ENCODE results near the gene SMAD7. TPM values are rescaled to one million over a fixed set of nuclear protein-coding genes. Genes with fewer than 3 reads are reported as not detected.
A peak's percentile ranks its signal among the peaks of the same experiment; 100 is the strongest.

SMAD7 gene
- total RNA-seq, result 100 to 1,000 TPM in 1 of 5 donors, 10 to 100 TPM in 4; 28.5 to 138 (median 57.7) TPM
- total RNA-seq (2013), result 21.3 TPM
- total RNA-seq, result 11.0 to 348 (median 95.2) reads per million in 29 experiments

- Mint-ChIP-seq H3K4me3 (peak within 1 kb of the TSS; percentile 85 to 99 (median 97)), H3K27me3 (no peaks in the 10 kb centered on the region), H3K36me3 (peaks cover 24% of the 10 kb centered on the region), H3K4me1 (peaks cover 44 to 57% (median 50%) of the 10 kb centered on the region in 3 donors), H3K9me3 (no peaks in the 10 kb centered on the region), H3K27ac (peak within 1 kb of the TSS; percentile 94 to 95)
- DNase-seq, result no peak
- Histone ChIP-seq H3K27me3 (replicated peaks in 1 of 2; ENCODE audit: control insufficient read depth in 2 of 2, extremely low read depth in 1 of 2, insufficient read depth in 2 of 2, low read length in 1 of 2) (peaks cover 0 to 7% of the 10 kb centered on the region in 2 experiments), H3K27ac (ENCODE audit: low read length) (peak within 1 kb of the TSS; percentile 52), H3K9me3 (no peaks in the 10 kb centered on the region), H3K36me3 (ENCODE audit: control insufficient read depth in 2 of 2, extremely low read depth in 1 of 2, insufficient read depth in 1 of 2, low read length in 1 of 2) (peaks cover 0 to 12% of the 10 kb centered on the region in 2 donors), H3K4me1 (ENCODE audit: control insufficient read depth in 1 of 2, extremely low read depth in 1 of 2, insufficient read depth in 2 of 2, low read length in 2 of 2) (peaks cover 18 to 57% of the 10 kb centered on the region in 2 experiments), H3K4me3 (ENCODE audit: control insufficient read depth in 1 of 2, extremely low read depth in 1 of 2, low read length in 1 of 2) (peak within 1 kb of the TSS; percentile 84 to 93)
- ChIA-PET CTCF (interaction anchor here in 1 of 2 donors (2.8 kb wide), 1 partner anchor 10 kb away, joined by 9 read pairs; no protein-coding TSS in a partner anchor), POLR2A (interaction anchor here (0.6 to 3.1 kb wide), 10 partner anchors 10 to 166 kb away, joined by 3 to 22 read pairs (median 5); no protein-coding TSS in a partner anchor)
- ATAC-seq (replicated peaks in 1 of 4), result no peak
- WGBS (ENCODE audit: insufficient coverage), result under 1% methylated on average over 51 of the region's 71 CpGs
Measured at GRCh38 chr18:48950536-48951447, at the start of gene SMAD7. Gene SMAD7 (minus strand): TSS chr18:48950965. CDS start chr18:48950424, 541 bp downstream.

- 78% methylated on average over 5 of the region's 11 CpGs for WGBS (ENCODE audit: insufficient coverage)
- POLR2A ChIA-PET, result interaction anchor here in 1 of 2 donors (0.6 kb wide), 1 partner anchor 29 kb away, joined by 3 read pairs; no protein-coding TSS in a partner anchor
- ATAC-seq (replicated peaks in 1 of 4) (no peak), DNase-seq (no peak)
- no peaks in the 10 kb centered on the region for H3K9me3 Mint-ChIP-seq
- no peak overlapping the region for H3K4me3 Mint-ChIP-seq
- H3K36me3 Mint-ChIP-seq, result no peaks in the 10 kb centered on the region
- no peak overlapping the region for H3K27ac Mint-ChIP-seq
- peaks cover 0 to 13% of the 10 kb centered on the region in 2 experiments for H3K27me3 ChIP-seq (replicated peaks in 1 of 2; ENCODE audit: control insufficient read depth in 2 of 2, extremely low read depth in 1 of 2, insufficient read depth in 2 of 2, low read length in 1 of 2)
- H3K36me3 ChIP-seq (ENCODE audit: control insufficient read depth in 2 of 2, extremely low read depth in 1 of 2, insufficient read depth in 1 of 2, low read length in 1 of 2), result no peaks in the 10 kb centered on the region
- CTCF ChIA-PET, result no interaction called here
- peaks cover 11 to 27% of the 10 kb centered on the region in 2 experiments for H3K4me1 ChIP-seq (ENCODE audit: control insufficient read depth in 1 of 2, extremely low read depth in 1 of 2, insufficient read depth in 2 of 2, low read length in 2 of 2)
- peaks cover 2 to 5% of the 10 kb centered on the region in 2 donors for H3K27me3 Mint-ChIP-seq
- H3K4me1 Mint-ChIP-seq, result peaks cover 20 to 23% (median 21%) of the 10 kb centered on the region in 3 donors
- H3K9me3 ChIP-seq, result no peaks in the 10 kb centered on the region
- no peak overlapping the region for H3K27ac ChIP-seq (ENCODE audit: low read length)
- no peak overlapping the region for H3K4me3 ChIP-seq (ENCODE audit: control insufficient read depth in 1 of 2, extremely low read depth in 1 of 2, low read length in 1 of 2)
Measured at GRCh38 chr18:48999569-48999968, 48.8 kb upstream of the SMAD7 start.

- peaks cover 0 to 2% of the 10 kb centered on the region in 2 donors for H3K27me3 Mint-ChIP-seq
- no peak overlapping the region for H3K4me3 ChIP-seq (ENCODE audit: control insufficient read depth in 1 of 2, extremely low read depth in 1 of 2, low read length in 1 of 2)
- H3K36me3 ChIP-seq (ENCODE audit: control insufficient read depth in 2 of 2, extremely low read depth in 1 of 2, insufficient read depth in 1 of 2, low read length in 1 of 2), result no peaks in the 10 kb centered on the region
- peaks cover 11 to 27% of the 10 kb centered on the region in 2 experiments for H3K4me1 ChIP-seq (ENCODE audit: control insufficient read depth in 1 of 2, extremely low read depth in 1 of 2, insufficient read depth in 2 of 2, low read length in 2 of 2)
- H3K9me3 ChIP-seq, result no peaks in the 10 kb centered on the region
- peaks cover 20 to 26% (median 23%) of the 10 kb centered on the region in 3 donors for H3K4me1 Mint-ChIP-seq
- H3K4me3 Mint-ChIP-seq, result no peak overlapping the region
- H3K27ac Mint-ChIP-seq, result no peak overlapping the region
- H3K27ac ChIP-seq (ENCODE audit: low read length), result no peak overlapping the region
- H3K27me3 ChIP-seq (replicated peaks in 1 of 2; ENCODE audit: control insufficient read depth in 2 of 2, extremely low read depth in 1 of 2, insufficient read depth in 2 of 2, low read length in 1 of 2), result peaks cover 0 to 13% of the 10 kb centered on the region in 2 experiments
- POLR2A ChIA-PET, result interaction anchor here in 1 of 2 donors (2.0 kb wide), 1 partner anchor 46 kb away, joined by 14 read pairs; no protein-coding TSS in a partner anchor
- no peaks in the 10 kb centered on the region for H3K9me3 Mint-ChIP-seq
- 83% methylated on average over 13 of the region's 17 CpGs for WGBS (ENCODE audit: insufficient coverage)
- CTCF ChIA-PET, result interaction anchor here in 1 of 2 donors (0.6 kb wide), 1 partner anchor 57 kb away, joined by 3 read pairs; no protein-coding TSS in a partner anchor
- ATAC-seq (replicated peaks in 1 of 4), result no peak
- no peaks in the 10 kb centered on the region for H3K36me3 Mint-ChIP-seq
- no peak for DNase-seq
Measured at GRCh38 chr18:48997985-48998831, 47.4 kb upstream of the SMAD7 start.

GRCh38 chr18:48997681-48997984, 46.9 kb upstream of the SMAD7 start:
- H3K27ac Mint-ChIP-seq, result peak overlapping the region in 1 of 2 donors; percentile 88
- CTCF ChIA-PET, result interaction anchor here in 1 of 2 donors (0.8 kb wide), 1 partner anchor 219 kb away, joined by 4 read pairs; no protein-coding TSS in a partner anchor

GRCh38 chr18:48996901-48997463, 46.2 kb upstream of the SMAD7 start:
- peak overlapping the region; percentile 74 for H3K27ac ChIP-seq (ENCODE audit: low read length)
- peaks cover 0 to 16% of the 10 kb centered on the region in 2 experiments for H3K27me3 ChIP-seq (replicated peaks in 1 of 2; ENCODE audit: control insufficient read depth in 2 of 2, extremely low read depth in 1 of 2, insufficient read depth in 2 of 2, low read length in 1 of 2)
- H3K36me3 ChIP-seq (ENCODE audit: control insufficient read depth in 2 of 2, extremely low read depth in 1 of 2, insufficient read depth in 1 of 2, low read length in 1 of 2), result no peaks in the 10 kb centered on the region
- H3K4me1 ChIP-seq (ENCODE audit: control insufficient read depth in 1 of 2, extremely low read depth in 1 of 2, insufficient read depth in 2 of 2, low read length in 2 of 2), result peaks cover 11 to 27% of the 10 kb centered on the region in 2 experiments
- no peaks in the 10 kb centered on the region for H3K9me3 ChIP-seq
- peak overlapping the region in 1 of 3 donors; percentile 35 for H3K4me3 Mint-ChIP-seq
- ATAC-seq (replicated peaks in 1 of 4), result peak; percentile 76 to 90 (median 83)
- CTCF ChIA-PET, result interaction anchor here in 1 of 2 donors (0.8 kb wide), 1 partner anchor 219 kb away, joined by 4 read pairs; no protein-coding TSS in a partner anchor
- 38% methylated on average over 4 of the region's 8 CpGs for WGBS (ENCODE audit: insufficient coverage)
- H3K9me3 Mint-ChIP-seq, result no peaks in the 10 kb centered on the region
- POLR2A ChIA-PET, result interaction anchor here in 1 of 2 donors (0.6 to 2.0 kb wide), 2 partner anchors 44 to 427 kb away, joined by 3 to 14 read pairs; no protein-coding TSS in a partner anchor
- H3K27me3 Mint-ChIP-seq, result peaks cover 0 to 8% of the 10 kb centered on the region in 2 donors
- H3K36me3 Mint-ChIP-seq, result no peaks in the 10 kb centered on the region
- DNase-seq, result peak in 26 of 35 experiments; percentile 13 to 77 (median 33)
- peak overlapping the region in 1 of 2 donors; percentile 19 for H3K4me3 ChIP-seq (ENCODE audit: control insufficient read depth in 1 of 2, extremely low read depth in 1 of 2, low read length in 1 of 2)
- peak overlapping the region; percentile 83 to 88 for H3K27ac Mint-ChIP-seq
- H3K4me1 Mint-ChIP-seq, result peaks cover 20 to 33% (median 33%) of the 10 kb centered on the region in 3 donors

More at GRCh38 chr18:48997681-48997984, 46.9 kb upstream of the SMAD7 start:
- Mint-ChIP-seq H3K4me3 (no peak overlapping the region), H3K4me1 (peaks cover 20 to 30% (median 28%) of the 10 kb centered on the region in 3 donors), H3K27me3 (peaks cover 0 to 7% of the 10 kb centered on the region in 2 donors), H3K9me3 (no peaks in the 10 kb centered on the region), H3K36me3 (no peaks in the 10 kb centered on the region)
- Histone ChIP-seq H3K27me3 (replicated peaks in 1 of 2; ENCODE audit: control insufficient read depth in 2 of 2, extremely low read depth in 1 of 2, insufficient read depth in 2 of 2, low read length in 1 of 2) (peaks cover 0 to 10% of the 10 kb centered on the region in 2 experiments), H3K9me3 (no peaks in the 10 kb centered on the region), H3K36me3 (ENCODE audit: control insufficient read depth in 2 of 2, extremely low read depth in 1 of 2, insufficient read depth in 1 of 2, low read length in 1 of 2) (no peaks in the 10 kb centered on the region), H3K4me3 (ENCODE audit: control insufficient read depth in 1 of 2, extremely low read depth in 1 of 2, low read length in 1 of 2) (no peak overlapping the region), H3K27ac (ENCODE audit: low read length) (peak overlapping the region; percentile 74), H3K4me1 (ENCODE audit: control insufficient read depth in 1 of 2, extremely low read depth in 1 of 2, insufficient read depth in 2 of 2, low read length in 2 of 2) (peaks cover 11 to 27% of the 10 kb centered on the region in 2 experiments)
- ATAC-seq (replicated peaks in 1 of 4), result no peak
- WGBS (ENCODE audit: insufficient coverage), result 89% methylated on average over 6 of the region's 6 CpGs
- POLR2A ChIA-PET, result interaction anchor here in 1 of 2 donors (2.0 kb wide), 1 partner anchor 45 kb away, joined by 14 read pairs; no protein-coding TSS in a partner anchor
- no peak for DNase-seq

All from T-cell (primary cell).